GM08714 (cell line): ENCODE measurements around the gene ZEB2.

Experiments used
- H3K4me3 ChIP-seq: fragments of 200-500 bp; sonication (Bioruptor generic); 2 replicates; pipeline ENCODE4 v1.5.1; 2014; ENCODE audit warnings: mild to moderate bottlenecking, low read length, inconsistent platforms
- ZNF274 ChIP-seq: IDR thresholded peaks from 2 replicates; pipeline ENCODE4 v1.6.1; 2012; ENCODE audit warnings: mild to moderate bottlenecking, low read depth, low read length

Gene ZEB2

GRCh38 chr2:144412709-144413108, 107.2 kb downstream of the ZEB2 start:
- TF ChIP-seq ZNF274: no peak
- H3K4me3 ChIP-seq: no peak overlapping the region

DNA sequence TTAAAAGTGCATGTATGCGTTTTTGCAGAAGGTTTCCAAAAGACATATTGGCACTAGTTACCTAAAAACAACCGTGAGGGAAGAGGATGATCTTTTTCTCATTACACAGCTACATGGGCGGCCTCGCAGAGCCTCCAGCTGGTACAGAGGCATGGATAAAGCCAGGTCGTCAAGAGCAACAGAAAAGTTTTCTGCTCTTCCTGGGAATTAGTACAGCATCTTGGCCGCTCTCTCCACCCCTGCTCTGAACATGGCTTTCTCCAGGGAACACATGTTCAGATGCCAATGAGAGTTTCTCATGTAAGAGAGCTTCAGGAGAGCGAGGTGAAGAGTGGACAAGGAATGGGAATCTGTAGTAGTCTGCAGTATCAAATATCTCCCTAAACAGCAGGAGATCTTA, 108.4 kb downstream of the ZEB2 start:
- no peak for TF ChIP-seq ZNF274
- no peak overlapping the region for H3K4me3 ChIP-seq

GRCh38 chr2:144409241-144409640, 110.7 kb downstream of the ZEB2 start:
- H3K4me3 ChIP-seq: no peak overlapping the region
- TF ChIP-seq ZNF274: no peak

GRCh38 chr2:144407262-144407661, 112.7 kb downstream of the ZEB2 start:
- H3K4me3 ChIP-seq: no peak overlapping the region
- no peak for TF ChIP-seq ZNF274

DNA sequence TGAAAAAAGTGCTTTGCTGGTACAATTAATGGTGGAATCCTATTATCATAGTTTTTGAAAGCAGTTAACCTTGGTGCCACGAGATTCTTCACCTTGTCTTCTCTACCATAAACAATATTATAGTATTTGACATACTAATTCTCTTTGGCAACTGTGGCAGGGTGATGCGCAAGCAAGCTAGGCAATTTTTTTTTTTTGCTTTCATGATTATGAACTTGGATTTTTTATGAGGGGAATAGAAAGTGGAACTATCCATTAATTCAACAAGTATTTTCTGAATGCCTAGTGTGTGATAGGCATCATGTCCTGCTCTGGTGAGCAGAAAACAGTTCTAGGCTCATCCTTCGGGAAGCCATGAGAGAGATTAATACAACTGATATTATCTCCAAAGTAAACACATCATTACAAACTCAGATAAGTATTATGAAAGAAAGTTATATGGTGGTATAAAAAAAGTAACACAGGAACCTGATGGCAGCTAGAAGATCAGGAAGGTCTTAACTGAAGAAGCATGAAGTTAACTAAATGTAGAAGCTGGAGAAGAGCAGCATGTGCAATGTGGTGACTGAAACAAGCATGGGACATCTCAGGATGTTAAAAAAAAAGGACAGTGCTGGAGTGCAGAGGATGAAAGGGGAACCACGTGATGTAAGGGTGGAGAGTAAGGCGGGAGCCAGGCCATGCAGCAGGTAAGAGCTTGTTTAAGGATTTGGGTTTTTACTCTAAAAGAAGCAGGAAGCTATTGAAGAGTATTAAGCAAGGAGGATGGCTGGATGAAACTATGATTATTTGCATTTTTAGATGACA, 113.7 kb downstream of the ZEB2 start:
- TF ChIP-seq ZNF274: no peak
- no peak overlapping the region for H3K4me3 ChIP-seq

DNA sequence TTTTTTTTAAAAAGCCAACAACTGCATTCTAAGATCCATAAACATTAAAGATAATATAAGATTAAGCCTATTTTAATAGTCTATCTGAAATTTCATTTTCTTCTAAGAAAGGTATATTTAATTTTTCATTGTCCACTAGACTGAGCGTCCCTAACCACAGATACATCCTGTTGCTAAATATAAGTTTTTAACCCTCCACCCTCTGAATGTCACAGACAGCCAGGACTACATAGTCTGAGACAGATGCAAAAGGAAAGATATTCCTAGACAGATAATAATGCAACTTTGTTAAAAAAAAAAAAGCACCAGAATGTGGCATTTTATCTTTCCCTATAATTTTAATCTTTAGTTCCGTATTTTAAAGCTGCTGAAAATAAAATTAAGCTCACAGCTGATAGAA, 114.6 kb downstream of the ZEB2 start:
- no peak overlapping the region for H3K4me3 ChIP-seq
- TF ChIP-seq ZNF274: no peak

- TF ChIP-seq ZNF274: no peak
- no peak overlapping the region for H3K4me3 ChIP-seq
Observed at GRCh38 chr2:144404586-144405314, 115.2 kb downstream of the ZEB2 start.

DNA sequence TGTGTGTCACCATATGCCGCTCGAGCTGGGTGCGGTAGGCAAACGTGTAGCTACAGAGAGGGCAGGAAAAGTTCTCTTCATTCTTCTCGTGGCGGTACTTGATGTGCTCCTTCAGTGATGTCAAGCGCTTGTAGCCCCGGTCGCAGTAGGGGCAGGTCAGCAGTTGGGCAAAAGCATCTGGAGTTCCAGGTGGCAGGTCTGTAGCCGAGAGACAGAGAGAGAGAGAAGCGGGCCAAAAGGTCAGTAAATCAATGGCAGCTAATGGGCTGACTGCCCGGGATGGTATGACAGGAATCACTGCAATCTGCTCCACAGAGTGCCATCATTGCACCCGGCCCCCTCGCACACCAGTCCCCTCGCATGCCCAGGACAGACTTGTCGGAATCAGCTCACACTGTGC, 116.0 kb downstream of the ZEB2 start:
- no peak for TF ChIP-seq ZNF274
- H3K4me3 ChIP-seq: no peak overlapping the region

DNA sequence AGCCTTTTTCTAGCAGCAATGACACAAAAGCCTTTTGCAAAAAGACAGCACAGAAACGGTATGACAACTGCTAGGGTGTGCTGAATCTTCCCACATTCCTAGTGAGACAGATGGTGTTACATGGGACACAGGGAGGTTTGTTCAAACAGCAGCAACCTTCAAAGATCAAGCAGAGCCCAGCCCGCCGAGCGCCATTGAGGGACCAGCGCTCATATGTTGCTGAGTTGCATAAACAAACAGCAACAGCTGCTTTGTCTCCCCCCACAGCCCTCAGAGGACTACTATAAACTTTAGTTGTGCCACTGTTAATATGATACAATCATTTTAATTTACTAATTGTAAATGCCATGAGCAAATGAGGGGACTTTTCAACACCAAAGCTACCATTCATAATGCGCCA, 117.7 kb downstream of the ZEB2 start:
- H3K4me3 ChIP-seq: no peak overlapping the region
- no peak for TF ChIP-seq ZNF274

- no peak overlapping the region for H3K4me3 ChIP-seq
- TF ChIP-seq ZNF274: no peak
Observed at GRCh38 chr2:144401036-144401435, 118.9 kb downstream of the ZEB2 start.

GRCh38 chr2:144396318-144396717, 123.6 kb downstream of the ZEB2 start:
- no peak for TF ChIP-seq ZNF274
- H3K4me3 ChIP-seq: no peak overlapping the region

- no peak overlapping the region for H3K4me3 ChIP-seq
- no peak for TF ChIP-seq ZNF274
Observed at GRCh38 chr2:144390424-144391020, 129.4 kb downstream of the ZEB2 start.

DNA sequence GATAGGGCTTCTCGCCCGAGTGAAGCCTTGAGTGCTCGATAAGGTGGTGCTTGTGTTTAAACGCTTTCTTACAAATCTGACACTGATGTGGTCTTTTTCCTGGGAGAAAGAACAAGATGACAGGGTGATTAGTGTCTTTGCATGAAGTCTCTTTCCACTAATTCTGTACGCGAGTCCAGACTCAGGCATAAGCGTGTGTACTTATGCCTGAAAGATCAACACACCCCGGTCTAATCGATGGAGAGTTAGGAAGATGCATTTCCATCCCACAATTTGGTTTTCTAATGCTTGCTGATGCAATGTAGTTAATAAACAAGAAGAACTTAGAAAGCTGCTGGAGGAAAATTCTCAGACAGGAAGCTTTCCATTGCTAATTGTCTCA, 130.0 kb downstream of the ZEB2 start:
- no peak for TF ChIP-seq ZNF274
- H3K4me3 ChIP-seq: no peak overlapping the region

DNA sequence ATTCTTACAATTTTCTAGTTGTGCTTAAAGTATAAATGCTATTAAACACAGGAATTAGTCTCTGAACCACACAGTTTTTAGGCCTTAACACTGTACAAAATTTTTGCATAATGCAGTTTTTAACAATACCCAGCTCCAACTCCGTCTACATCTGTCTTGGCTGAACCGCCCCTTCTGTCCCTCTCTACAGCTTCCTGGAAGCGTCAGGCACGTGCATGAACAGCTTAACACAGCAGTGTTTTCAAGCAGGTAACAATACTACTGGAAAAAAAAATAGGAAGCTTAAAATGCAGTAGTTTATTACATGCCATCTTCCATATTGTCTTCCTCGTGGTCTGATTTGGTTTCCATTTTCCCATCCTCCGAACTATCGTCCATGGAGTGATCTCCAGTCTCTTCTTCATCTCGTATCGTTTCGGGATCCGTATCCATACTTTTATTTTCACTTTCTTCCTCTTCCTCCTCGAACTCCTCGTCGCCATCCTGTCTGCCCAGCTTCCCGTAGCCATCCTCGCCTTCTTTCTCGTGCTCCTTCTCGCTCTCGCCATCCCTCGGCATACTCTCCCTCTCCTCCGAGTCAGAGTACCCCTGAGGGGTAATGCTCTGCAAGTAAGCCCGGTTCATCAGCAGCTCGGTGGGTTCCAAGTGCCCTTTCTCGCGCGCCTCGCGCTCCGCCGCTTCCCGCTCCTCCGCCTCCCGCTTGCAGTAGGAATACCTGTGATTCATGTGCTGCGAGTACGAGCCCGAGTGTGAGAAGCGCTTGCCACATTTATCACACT, 130.6 kb downstream of the ZEB2 start:
- no peak for TF ChIP-seq ZNF274
- H3K4me3 ChIP-seq: no peak overlapping the region
